ENCODE data around the gene GBP5.
A peak's percentile ranks its signal among the peaks of the same experiment; 100 is the strongest.
"Not testable (repeated sequence)": the region's sequence is repeated elsewhere in the genome, so short reads cannot be mapped to it uniquely, and the experiment has no call there.

The GBP5 gene

GRCh38 chr1:89262643-89263042 lies 10.0 kb downstream of the GBP5 start:
- H3K4me3 ChIP-seq (ENCODE audit: low read depth, low read length): no peak overlapping the region
- no peak for DNase-seq (ENCODE audit: low read depth)
- TF ChIP-seq MYC (IDR thresholded peaks at IDR 0.05; ENCODE audit: low read depth, low read length) (no peak), MAX (IDR thresholded peaks at IDR 0.05; ENCODE audit: low read depth, low read length) (no peak), CTCF (IDR thresholded peaks at IDR 0.05; ENCODE audit: low read depth, low read length) (no peak), POLR2A (IDR thresholded peaks at IDR 0.05; ENCODE audit: extremely low read depth, insufficient read length) (no peak)

GRCh38 chr1:89261926-89262515 lies 10.6 kb downstream of the GBP5 start:
- DNase-seq (ENCODE audit: low read depth): no peak
- TF ChIP-seq CTCF (IDR thresholded peaks at IDR 0.05; ENCODE audit: low read depth, low read length): no peak
- TF ChIP-seq MYC (IDR thresholded peaks at IDR 0.05; ENCODE audit: low read depth, low read length): no peak
- no peak overlapping the region for H3K4me3 ChIP-seq (ENCODE audit: low read depth, low read length)

GRCh38 chr1:89260566-89261255 lies 11.9 kb downstream of the GBP5 start:
- TF ChIP-seq MYC (IDR thresholded peaks at IDR 0.05; ENCODE audit: low read depth, low read length): no peak
- no peak for TF ChIP-seq POLR2A (IDR thresholded peaks at IDR 0.05; ENCODE audit: extremely low read depth, insufficient read length)
- TF ChIP-seq CTCF (IDR thresholded peaks at IDR 0.05; ENCODE audit: low read depth, low read length): no peak
- TF ChIP-seq MAX (IDR thresholded peaks at IDR 0.05; ENCODE audit: low read depth, low read length): no peak
- no peak for DNase-seq (ENCODE audit: low read depth)
- H3K4me3 ChIP-seq (ENCODE audit: low read depth, low read length): no peak overlapping the region

- no peak for DNase-seq (ENCODE audit: low read depth)
- TF ChIP-seq MAX (IDR thresholded peaks at IDR 0.05; ENCODE audit: low read depth, low read length): no peak
- TF ChIP-seq POLR2A (IDR thresholded peaks at IDR 0.05; ENCODE audit: extremely low read depth, insufficient read length): no peak
- no peak overlapping the region for H3K4me3 ChIP-seq (ENCODE audit: low read depth, low read length)
Measured at GRCh38 chr1:89260042-89260441, 12.6 kb downstream of the GBP5 start.

GRCh38 chr1:89259283-89259971 lies 13.2 kb downstream of the GBP5 start:
- peak; percentile 73 for DNase-seq (ENCODE audit: low read depth)
- no peak overlapping the region for H3K4me3 ChIP-seq (ENCODE audit: low read depth, low read length)
- TF ChIP-seq MYC (IDR thresholded peaks at IDR 0.05; ENCODE audit: low read depth, low read length) (no peak), MAX (IDR thresholded peaks at IDR 0.05; ENCODE audit: low read depth, low read length) (no peak), CTCF (IDR thresholded peaks at IDR 0.05; ENCODE audit: low read depth, low read length) (no peak), POLR2A (IDR thresholded peaks at IDR 0.05; ENCODE audit: extremely low read depth, insufficient read length) (no peak)

GRCh38 chr1:89257041-89257440 lies 15.6 kb downstream of the GBP5 start:
- DNase-seq (ENCODE audit: low read depth): peak; percentile 25
- TF ChIP-seq MYC (IDR thresholded peaks at IDR 0.05; ENCODE audit: low read depth, low read length) (no peak), CTCF (IDR thresholded peaks at IDR 0.05; ENCODE audit: low read depth, low read length) (no peak), MAX (IDR thresholded peaks at IDR 0.05; ENCODE audit: low read depth, low read length) (no peak), POLR2A (IDR thresholded peaks at IDR 0.05; ENCODE audit: extremely low read depth, insufficient read length) (no peak)
- no peak overlapping the region for H3K4me3 ChIP-seq (ENCODE audit: low read depth, low read length)

GRCh38 chr1:89255581-89255980 lies 17.1 kb downstream of the GBP5 start:
- not testable (repeated sequence) for DNase-seq (ENCODE audit: low read depth)

More at GRCh38 chr1:89255581-89255980, 17.1 kb downstream of the GBP5 start:
- H3K4me3 ChIP-seq (ENCODE audit: low read depth, low read length): not testable (repeated sequence)

Measured in NB4 (cell line).